Fibroblast of villous mesenchyme (primary cell): ENCODE data around the gene MC5R. TPM values are rescaled to one million over a fixed set of nuclear protein-coding genes. Genes with fewer than 3 reads are reported as not detected.

ENCODE experiments used
- DNase-seq: peaks from one replicate; pipeline ENCODE4 v3.0.0-alpha.2; 2010; ENCODE audit warnings: low read depth
- H3K4me3 ChIP-seq: 2 replicates; pipeline ENCODE4 v1.5.1; 2011; ENCODE audit warnings: low read depth, mild to moderate bottlenecking, low read length
- CTCF ChIP-seq: IDR thresholded peaks from 2 replicates; pipeline ENCODE4 v1.5.1; 2012; ENCODE audit warnings: low read depth, mild to moderate bottlenecking, low read length; ENCODE audit not compliant: insufficient read depth
- total RNA-seq: library from RNA; depleted of rRNA; stranded (reverse); fragments of >200 nt; gene quantifications from 2 replicates; pipeline ENCODE4 v1.2.3, GENCODE V29; 2012

The MC5R gene
- total RNA-seq, result not detected in 2 replicates

DNA sequence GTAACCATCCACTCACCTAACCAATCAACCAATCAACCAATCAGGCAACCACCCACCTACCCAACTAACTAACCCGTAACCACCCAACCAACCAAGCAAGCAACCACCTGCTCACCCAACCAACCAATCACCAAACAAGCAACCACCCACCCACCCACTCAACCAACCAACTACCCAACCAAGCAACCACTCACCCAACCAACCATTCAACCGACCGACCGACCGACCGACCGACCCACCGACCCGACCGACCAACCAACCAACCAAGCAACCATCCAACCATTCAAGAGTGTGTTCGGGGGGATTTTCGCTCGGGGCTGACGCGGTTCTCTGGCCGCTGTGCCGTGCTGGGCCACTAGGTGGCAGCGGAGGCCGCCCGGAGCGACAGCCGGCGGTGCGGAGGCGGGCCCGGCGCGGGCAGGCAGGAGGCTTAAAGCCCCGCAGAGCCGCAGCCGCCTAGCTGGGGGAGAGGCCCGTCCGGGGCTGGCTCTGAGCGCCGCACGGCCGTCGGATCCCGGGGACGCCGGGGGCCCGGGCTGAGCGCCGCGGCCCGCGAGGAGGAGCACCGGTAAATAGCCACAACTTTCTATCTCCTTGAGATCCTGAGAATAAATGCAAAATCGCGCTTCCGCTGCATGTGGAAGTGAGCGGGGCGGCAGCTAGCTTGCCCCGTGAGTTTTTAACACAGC lies at the start of gene MC5R:
Gene MC5R, plus strand, starts transcription at position 443 of the 689 bp plus-strand sequence. CDS start 1,617 bp downstream, outside the sequence.
- peak; percentile 19 for DNase-seq
- TF ChIP-seq CTCF, result peak; percentile 87

DNA sequence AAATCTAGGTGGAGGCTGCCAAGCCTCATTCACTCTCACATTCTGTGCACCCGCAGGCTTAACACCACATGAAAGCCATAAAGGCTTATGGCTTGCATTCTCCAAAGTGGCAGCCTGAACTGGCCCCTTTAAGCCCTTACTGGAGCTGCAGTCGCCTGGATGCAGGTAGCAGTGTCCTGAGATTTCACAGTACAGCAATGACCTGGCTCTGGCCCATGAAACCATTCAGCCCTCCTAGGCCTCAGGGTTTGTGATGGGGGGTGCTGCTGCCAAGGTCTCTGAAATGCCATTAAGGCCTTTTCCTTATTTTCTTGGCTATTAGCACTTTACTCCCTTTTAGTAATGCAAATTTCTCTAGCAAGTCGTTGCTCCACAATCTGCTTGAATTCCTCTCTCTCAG lies 48.9 kb upstream of the MC5R start:
- TF ChIP-seq CTCF, result no peak
- DNase-seq, result no peak
- H3K4me3 ChIP-seq, result no peak overlapping the region

More for the DNA sequence above, at the start of gene MC5R:
- H3K4me3 ChIP-seq, result peak within 1 kb of the TSS; percentile 40

DNA sequence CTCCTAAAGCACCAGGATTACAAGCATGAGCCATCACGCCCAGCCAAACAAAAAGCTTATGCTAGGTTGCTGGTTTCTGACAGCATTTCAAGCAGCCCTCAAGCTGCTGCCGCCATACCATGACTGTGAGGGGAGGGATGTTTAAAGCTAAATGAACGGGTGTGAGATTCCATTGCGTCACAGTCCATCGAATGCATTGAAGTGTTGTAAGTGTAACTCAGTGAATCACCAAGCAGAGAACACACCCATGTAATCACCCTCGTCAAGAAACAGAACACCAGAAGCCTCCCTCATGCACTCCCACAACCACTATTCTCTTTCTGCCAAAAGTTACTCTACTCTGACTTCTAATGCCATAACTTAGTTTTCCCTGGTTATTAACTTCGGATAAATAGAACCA lies 32.8 kb upstream of the MC5R start:
- TF ChIP-seq CTCF, result no peak
- DNase-seq, result peak; percentile 17
- H3K4me3 ChIP-seq, result no peak overlapping the region

- DNase-seq, result no peak
- TF ChIP-seq CTCF, result no peak
- H3K4me3 ChIP-seq, result no peak overlapping the region
Measured at GRCh38 chr18:13793819-13794218, 30.1 kb upstream of the MC5R start.

DNA sequence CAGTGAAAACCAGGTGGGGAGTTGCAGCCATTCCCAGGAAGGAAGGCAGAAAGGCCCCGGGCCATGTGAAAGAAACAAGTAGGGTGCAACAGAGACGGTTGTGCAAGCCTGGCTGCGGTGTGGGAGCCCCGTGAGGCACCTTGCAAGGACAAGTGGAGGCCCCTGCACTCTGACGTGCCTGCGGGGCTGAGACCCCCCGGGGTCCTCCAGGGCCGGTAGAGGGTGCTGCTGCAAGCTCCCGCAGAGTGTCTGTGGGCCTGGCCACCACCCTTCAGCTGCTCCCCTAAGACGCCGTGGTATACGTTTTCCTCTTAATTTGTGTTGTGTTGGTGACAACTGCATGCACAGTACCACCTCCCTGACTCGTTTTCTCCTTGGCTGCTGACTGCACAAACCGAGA lies 27.4 kb upstream of the MC5R start:
- no peak for DNase-seq
- H3K4me3 ChIP-seq, result no peak overlapping the region
- no peak for TF ChIP-seq CTCF

GRCh38 chr18:13797157-13797611 lies 26.8 kb upstream of the MC5R start:
- TF ChIP-seq CTCF, result no peak
- H3K4me3 ChIP-seq, result no peak overlapping the region
- DNase-seq, result no peak

DNA sequence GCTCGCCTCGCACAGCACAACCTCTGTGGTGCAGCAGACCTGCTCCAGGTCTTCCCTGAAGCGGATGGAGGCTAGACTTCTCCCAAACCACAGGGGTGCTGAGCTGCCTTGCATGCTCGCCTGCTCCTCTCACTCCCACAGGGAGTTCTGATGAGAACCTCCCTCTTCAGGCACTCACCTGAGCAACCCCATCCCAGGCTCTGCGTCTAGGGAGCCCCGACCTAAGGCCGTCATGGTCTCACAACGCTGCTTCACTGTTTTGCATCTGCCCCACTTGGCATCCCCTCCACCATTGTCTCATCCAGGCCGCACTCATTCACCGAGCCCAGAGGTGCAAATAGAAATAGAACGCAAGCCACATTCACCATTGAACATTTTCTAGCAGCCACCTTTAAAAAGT lies 24.6 kb upstream of the MC5R start:
- DNase-seq, result no peak
- no peak for TF ChIP-seq CTCF

More for the DNA sequence above, 24.6 kb upstream of the MC5R start:
- H3K4me3 ChIP-seq, result no peak overlapping the region
